Measurements from ENCODE around the gene FBXO2.

- TF ChIP-seq EZH2phosphoT487 (IDR thresholded peaks at IDR 0.05; ENCODE audit: low read length) = no peak
- no peak for TF ChIP-seq CTCF (IDR thresholded peaks at IDR 0.05; ENCODE audit: low read length)
Measured at GRCh38 chr1:11682799-11683198, 28.6 kb upstream of the FBXO2 start.

All from MM.1S (cell line).